ENCODE data around the gene PABPN1L.

PABPN1L gene

GRCh38 chr16:88848557-88848956 is 17.9 kb downstream of the PABPN1L start:
- DNase-seq (ENCODE audit: low read depth) = no peak

- no peak for DNase-seq (ENCODE audit: low read depth)
These were observed 18.8 kb downstream of the PABPN1L start for GRCh38 chr16:88847654-88848053.

- no peak for DNase-seq (ENCODE audit: low read depth)
These were observed 20.4 kb downstream of the PABPN1L start for GRCh38 chr16:88846088-88846487.

- no peak for DNase-seq (ENCODE audit: low read depth)
These were observed 21.9 kb downstream of the PABPN1L start for GRCh38 chr16:88844419-88845036.

- DNase-seq (ENCODE audit: low read depth) = no peak
These were observed 23.2 kb downstream of the PABPN1L start for GRCh38 chr16:88843256-88843655.

GRCh38 chr16:88842806-88843205 is 23.7 kb downstream of the PABPN1L start:
- DNase-seq (ENCODE audit: low read depth) = no peak

GRCh38 chr16:88842308-88842756 is 24.1 kb downstream of the PABPN1L start:
- DNase-seq (ENCODE audit: low read depth) = no peak

- no peak for DNase-seq (ENCODE audit: low read depth)
These were observed 24.7 kb downstream of the PABPN1L start for GRCh38 chr16:88841521-88842307.

- DNase-seq (ENCODE audit: low read depth) = no peak
These were observed 25.8 kb downstream of the PABPN1L start for GRCh38 chr16:88840600-88841215.

GRCh38 chr16:88839745-88840599 is 26.5 kb downstream of the PABPN1L start:
- DNase-seq (ENCODE audit: low read depth) = no peak

GRCh38 chr16:88839026-88839529 is 27.4 kb downstream of the PABPN1L start:
- no peak for DNase-seq (ENCODE audit: low read depth)

- no peak for DNase-seq (ENCODE audit: low read depth)
These were observed 27.9 kb downstream of the PABPN1L start for GRCh38 chr16:88838566-88838965.

GRCh38 chr16:88837806-88838205 is 28.7 kb downstream of the PABPN1L start:
- DNase-seq (ENCODE audit: low read depth) = no peak

GRCh38 chr16:88836791-88837190 is 29.7 kb downstream of the PABPN1L start:
- DNase-seq (ENCODE audit: low read depth) = no peak

GRCh38 chr16:88835818-88836217 is 30.6 kb downstream of the PABPN1L start:
- no peak for DNase-seq (ENCODE audit: low read depth)

- DNase-seq (ENCODE audit: low read depth) = no peak
These were observed 31.1 kb downstream of the PABPN1L start for GRCh38 chr16:88835383-88835782.

GRCh38 chr16:88834670-88835069 is 31.8 kb downstream of the PABPN1L start:
- DNase-seq (ENCODE audit: low read depth) = no peak

GRCh38 chr16:88833086-88833485 is 33.4 kb downstream of the PABPN1L start:
- no peak for DNase-seq (ENCODE audit: low read depth)

- DNase-seq (ENCODE audit: low read depth) = no peak
These were observed 34.6 kb downstream of the PABPN1L start for GRCh38 chr16:88831838-88832237.

GRCh38 chr16:88830783-88831182 is 35.7 kb downstream of the PABPN1L start:
- DNase-seq (ENCODE audit: low read depth) = no peak

- no peak for DNase-seq (ENCODE audit: low read depth)
These were observed 36.2 kb downstream of the PABPN1L start for GRCh38 chr16:88830258-88830657.

- no peak for DNase-seq (ENCODE audit: low read depth)
These were observed 37.7 kb downstream of the PABPN1L start for GRCh38 chr16:88828711-88829110.
